GM12892 (cell line): Measurements from ENCODE around the gene MTERF1.

ENCODE experiments used
- POLR2A ChIP-seq: IDR thresholded peaks from 2 replicates; pipeline ENCODE4 v1.6.1; 2011; ENCODE audit warnings: low read depth, low read length, control low read depth
- POLR2AphosphoS5 ChIP-seq: IDR thresholded peaks from 2 replicates; pipeline ENCODE4 v1.6.1; 2011; ENCODE audit warnings: low read depth, low read length, control low read depth
- TAF1 ChIP-seq: IDR thresholded peaks from 2 replicates; pipeline ENCODE4 v1.6.1; 2011; ENCODE audit warnings: low read depth, mild to moderate bottlenecking, control low read depth, low read length, borderline replicate concordance

GRCh38 chr7:91875851-91876250 lies 4.7 kb downstream of the MTERF1 start:
- TF ChIP-seq POLR2A (no peak), TAF1 (no peak), POLR2AphosphoS5 (no peak)
